Measurements from ENCODE around the gene RFT1.
"Not testable (repeated sequence)": the region's sequence is repeated elsewhere in the genome, so short reads cannot be mapped to it uniquely, and the experiment has no call there.

Gene RFT1

GRCh38 chr3:53162672-53163443 is 32.6 kb upstream of the RFT1 start:
- no peak for DNase-seq (ENCODE audit: low read depth)

- no peak for DNase-seq (ENCODE audit: low read depth)
Measured at GRCh38 chr3:53161820-53162671, 31.8 kb upstream of the RFT1 start.

- DNase-seq (ENCODE audit: low read depth) = no peak
Measured at GRCh38 chr3:53161450-53161819, 31.2 kb upstream of the RFT1 start.

GRCh38 chr3:53160660-53161449 is 30.6 kb upstream of the RFT1 start, which contains the start of gene PRKCD:
Gene PRKCD (plus strand): TSS chr3:53161209. CDS start chr3:53178423, 17,214 bp downstream.
- peak; percentile 71 for DNase-seq (ENCODE audit: low read depth)

DNA sequence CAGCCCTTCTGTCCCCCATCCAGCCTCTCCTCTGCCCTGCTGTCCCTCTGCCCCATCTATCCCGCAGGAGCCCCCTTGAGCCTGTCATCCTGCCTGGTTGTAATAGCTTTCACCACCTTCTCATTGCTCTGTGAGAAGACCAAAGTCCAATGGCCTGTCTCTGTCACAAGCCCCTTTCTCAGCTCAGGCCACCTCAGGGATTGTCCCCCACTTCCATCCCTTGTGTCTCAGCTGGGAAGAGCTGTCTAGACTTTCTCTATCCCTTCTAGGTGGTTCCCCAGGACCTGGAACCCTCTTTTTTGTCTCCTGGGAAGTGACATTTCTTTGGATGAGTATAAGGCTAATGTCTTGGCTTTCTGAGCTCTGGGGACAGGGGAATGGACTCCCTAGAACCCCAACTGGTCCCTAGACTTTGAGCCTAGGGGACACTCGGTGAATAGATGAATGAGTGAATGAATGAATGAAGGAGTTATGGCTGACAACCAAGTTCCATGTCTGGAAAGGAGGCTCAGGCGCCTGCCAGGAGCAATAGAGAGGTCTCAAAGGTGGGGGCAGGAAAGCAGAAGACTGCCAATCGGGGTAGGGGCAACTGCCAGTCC is 29.9 kb upstream of the RFT1 start:
- DNase-seq (ENCODE audit: low read depth) = no peak

GRCh38 chr3:53159156-53160060 is 29.2 kb upstream of the RFT1 start:
- DNase-seq (ENCODE audit: low read depth) = no peak

GRCh38 chr3:53158765-53159155 is 28.5 kb upstream of the RFT1 start:
- DNase-seq (ENCODE audit: low read depth) = no peak

DNA sequence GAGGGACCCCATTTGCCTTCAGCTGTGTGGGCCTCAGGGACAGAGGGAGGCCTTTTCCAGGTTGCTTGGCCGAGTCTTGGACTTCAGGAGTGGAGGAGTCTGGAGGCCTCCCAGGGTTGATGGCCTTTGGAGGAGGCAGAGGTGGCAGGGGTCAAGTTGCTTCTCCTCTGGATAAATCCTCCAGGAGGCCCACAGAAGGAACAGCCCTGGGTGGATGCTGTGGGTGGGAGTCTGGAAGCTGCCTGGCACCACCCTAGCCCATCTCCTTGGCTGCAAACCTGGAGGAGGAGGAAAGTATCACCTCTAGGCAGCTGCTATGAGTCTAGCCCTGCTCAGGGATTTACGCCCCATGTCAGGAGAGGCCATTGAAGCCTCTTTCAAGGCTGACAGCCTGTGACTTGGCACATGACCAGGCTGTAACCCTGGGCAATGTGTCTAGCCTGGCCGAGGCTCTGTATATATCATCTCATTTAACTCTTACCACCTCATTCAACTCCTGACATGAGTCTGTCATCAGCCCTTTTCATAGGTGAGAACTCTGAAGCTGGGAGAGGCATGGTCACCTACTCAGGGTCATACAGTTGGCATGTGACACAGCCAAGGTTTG is 27.8 kb upstream of the RFT1 start:
- no peak for DNase-seq (ENCODE audit: low read depth)

DNA sequence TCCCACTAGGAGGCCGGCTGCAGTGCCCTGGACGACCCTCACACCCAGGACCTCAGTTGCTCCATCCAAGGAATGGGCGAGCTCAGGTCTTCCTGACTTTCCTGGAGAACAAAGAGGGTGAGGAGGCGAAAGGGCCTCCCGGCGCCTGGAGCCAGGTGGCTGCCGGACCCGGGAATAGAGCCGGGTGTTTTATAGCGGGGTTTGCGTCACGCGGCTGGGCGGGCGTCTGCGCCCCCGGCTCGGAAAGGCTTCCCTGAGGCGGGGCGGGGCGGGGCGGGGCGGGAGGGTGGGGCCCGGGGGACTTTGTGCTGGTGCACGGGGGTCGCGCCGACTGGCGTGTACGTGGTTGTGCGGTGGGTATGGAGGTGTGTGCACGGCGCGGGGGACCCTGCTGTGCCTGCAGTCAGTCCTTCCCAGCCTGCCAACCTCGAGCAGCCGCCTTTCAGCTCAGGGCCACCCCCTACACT is 26.2 kb upstream of the RFT1 start:
- DNase-seq (ENCODE audit: low read depth) = no peak

- no peak for DNase-seq (ENCODE audit: low read depth)
Measured at GRCh38 chr3:53155760-53156159, 25.5 kb upstream of the RFT1 start.

DNA sequence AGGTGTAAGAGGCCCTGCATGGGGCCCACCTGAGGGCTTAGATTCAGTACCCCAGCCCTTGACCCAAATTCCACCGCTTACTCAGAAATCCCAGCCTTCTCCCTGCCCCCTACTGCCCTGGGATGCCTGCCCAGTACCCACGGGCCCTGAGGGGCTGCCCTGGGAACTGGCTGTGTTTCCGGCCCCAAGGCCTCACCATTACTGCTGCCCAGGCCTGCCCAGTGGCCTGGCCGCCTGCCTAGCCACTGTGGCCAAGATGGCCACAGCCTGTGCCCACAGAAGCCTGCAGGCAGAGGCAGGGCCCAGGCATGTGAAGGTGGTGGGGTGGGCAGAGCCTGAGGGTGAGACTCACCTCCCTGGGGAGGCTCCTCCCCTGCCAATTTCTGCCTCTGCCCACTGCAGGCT is 24.6 kb upstream of the RFT1 start:
- no peak for DNase-seq (ENCODE audit: low read depth)

DNA sequence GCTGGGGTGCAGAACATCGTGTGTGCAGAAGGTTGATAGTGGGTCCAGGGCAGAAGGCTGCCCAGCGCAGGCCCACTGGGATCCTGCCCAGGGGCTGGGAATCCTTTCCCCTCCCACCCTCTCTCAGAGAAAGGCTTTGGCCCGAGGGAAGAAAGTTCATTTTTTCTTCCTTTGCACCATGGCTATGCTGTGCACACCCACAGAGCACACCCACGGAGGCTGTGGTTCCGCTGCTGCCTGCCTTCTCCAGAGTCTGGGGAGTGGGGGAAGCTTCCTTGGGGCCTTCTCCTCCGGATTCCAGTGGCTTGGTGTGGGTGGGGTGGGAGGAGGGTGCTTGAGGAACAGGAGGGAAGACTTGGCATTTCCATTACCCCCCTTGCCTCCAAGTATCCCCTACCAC is 23.7 kb upstream of the RFT1 start:
- DNase-seq (ENCODE audit: low read depth) = peak; percentile 45

- DNase-seq (ENCODE audit: low read depth) = no peak
Measured at GRCh38 chr3:53153264-53153823, 23.1 kb upstream of the RFT1 start.

DNA sequence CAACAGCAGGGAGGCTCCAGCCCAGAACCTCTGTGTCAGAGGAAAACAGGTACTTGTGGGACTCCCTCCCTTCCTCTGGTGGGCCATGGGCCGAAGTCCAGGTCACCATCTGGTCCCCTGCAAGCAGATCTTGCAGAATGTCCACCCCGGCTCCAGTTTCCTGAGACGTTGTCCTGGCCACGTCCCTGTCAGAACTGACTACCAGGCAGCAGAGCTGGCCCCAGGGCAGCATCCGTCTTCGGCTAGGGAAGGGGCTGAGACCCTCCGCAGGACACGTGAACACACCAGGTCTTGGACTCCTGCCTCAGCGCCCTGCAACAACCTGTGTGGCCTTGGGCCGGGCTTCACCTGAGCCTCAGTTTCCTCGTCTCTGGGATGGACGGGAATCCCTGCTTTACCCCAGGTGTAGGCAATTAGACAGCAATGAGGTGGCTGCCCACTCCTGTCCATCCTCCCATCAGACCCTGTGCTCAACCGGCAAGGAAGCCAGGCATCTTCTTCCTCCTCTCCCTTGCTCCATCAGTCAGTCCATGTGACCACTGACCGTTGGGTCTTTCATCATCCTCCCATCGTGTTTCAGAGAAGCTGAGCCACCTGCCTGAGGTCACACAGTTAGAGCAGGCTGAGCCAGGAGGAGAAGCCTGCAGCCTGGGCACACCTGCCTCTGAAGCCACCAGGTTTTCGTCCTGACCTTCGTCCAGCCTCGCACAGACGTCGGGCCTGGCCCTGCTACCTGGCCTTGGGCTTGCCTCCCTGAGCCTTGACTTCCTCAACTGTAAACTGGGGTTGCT is 21.8 kb upstream of the RFT1 start:
- DNase-seq (ENCODE audit: low read depth) = no peak

GRCh38 chr3:53151465-53151864 is 21.2 kb upstream of the RFT1 start:
- no peak for DNase-seq (ENCODE audit: low read depth)

DNA sequence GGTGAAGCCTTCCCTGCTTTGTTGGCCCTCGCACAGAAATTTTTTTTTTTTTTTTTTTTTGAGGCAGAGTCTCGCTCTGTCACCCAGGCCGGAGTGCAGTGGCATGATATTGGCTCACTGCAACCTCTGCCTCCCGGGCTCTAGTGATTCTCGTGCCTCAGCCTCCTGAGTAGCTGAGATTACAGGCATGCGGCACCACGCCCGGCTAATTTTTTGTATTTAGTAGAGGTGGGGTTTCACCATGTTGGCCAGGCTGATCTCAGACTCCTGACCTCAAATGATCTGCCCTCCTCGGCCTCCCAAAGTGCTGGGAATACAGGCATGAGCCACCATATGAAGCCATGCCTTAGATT is 20.8 kb upstream of the RFT1 start:
- DNase-seq (ENCODE audit: low read depth) = not testable (repeated sequence)

GRCh38 chr3:53150247-53151085 is 20.2 kb upstream of the RFT1 start:
- DNase-seq (ENCODE audit: low read depth) = peak; percentile 31

DNA sequence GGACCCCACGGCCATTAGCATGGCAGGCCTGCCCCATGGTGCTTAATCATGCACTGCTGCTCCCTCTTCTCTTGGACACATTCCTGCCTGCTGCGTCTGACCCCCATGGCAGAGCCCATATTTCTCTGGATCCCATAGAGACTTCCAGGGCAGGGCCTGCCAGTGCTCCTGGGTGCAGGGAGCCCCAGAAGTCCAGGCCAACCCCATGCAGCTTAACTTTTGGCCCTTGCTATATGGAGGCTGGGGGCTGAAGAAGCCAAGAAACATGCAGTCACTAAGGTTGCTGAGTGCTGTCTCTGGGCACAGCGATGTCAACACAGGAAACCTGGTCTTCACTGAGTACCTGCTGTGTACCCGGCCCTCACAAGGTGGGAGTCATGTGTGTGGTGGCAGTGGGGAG is 19.5 kb upstream of the RFT1 start:
- no peak for DNase-seq (ENCODE audit: low read depth)

All from amniotic epithelial cell (primary cell).